ENCODE results near the gene LHPP.

The LHPP gene

DNA sequence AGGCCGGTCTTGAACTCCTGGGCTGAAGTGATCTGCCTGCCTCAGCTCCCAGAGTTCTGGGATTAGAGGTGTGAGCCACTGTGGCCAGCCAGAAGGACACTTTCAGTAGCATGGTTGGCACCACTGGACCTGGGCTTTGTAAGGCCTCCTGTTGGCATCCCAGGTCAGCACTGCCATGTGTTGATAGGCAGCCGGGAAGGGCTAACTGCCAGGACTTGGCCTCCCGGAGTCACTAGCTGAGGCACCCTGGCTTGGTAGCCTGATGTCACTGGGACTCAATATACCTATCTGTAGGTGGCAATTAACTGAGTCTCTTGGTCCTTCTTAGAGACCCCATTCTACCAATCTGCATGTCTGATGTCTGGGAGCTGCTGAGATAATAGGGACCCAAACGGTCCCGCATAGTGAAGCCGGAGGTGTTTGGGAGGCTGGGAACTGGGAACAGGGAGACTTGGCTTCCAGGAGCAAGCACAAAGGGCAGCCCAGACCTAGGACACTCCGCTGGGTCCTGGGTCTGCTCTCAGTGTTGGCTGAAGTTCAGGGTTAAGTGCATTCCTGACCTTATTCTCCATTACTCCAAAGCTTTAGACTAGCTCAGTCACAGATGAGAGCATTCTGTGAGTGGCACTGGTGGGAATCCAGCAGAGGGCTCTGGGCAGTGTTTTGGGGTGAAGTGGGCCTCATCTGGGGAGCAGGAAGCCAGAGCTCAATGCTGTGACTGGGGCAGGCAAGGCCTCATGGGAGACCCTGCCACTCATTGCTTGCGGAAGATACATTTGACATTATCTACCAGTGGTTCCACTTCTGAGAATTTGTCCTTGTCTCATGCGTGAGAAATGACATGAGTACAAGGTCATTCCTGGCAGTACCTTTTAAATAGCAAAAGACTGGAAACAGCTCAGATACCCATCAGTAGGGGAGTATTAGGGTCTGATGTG is 2.7 kb downstream of the LHPP start:
- DNase-seq, result no peak
- ChIA-PET CTCF (interaction anchor here (1.5 kb wide), 1 partner anchor 20 kb away, joined by 5 read pairs; no protein-coding TSS in a partner anchor), POLR2A (no interaction called here)
- H3K36me3 ChIP-seq (ENCODE audit: control insufficient read depth in 4 of 4, insufficient read depth in 4 of 4, low read length in 3 of 4), result no peaks in the 10 kb centered on the region
- H3K27ac ChIP-seq (ENCODE audit: insufficient read depth in 1 of 2, low read depth in 1 of 2, low read length in 2 of 2, poor library complexity in 1 of 2, severe bottlenecking in 2 of 2), result no peak overlapping the region
- WGBS (ENCODE audit: insufficient coverage), result 92% methylated on average over 9 of the region's 9 CpGs
- H3K27me3 ChIP-seq (replicated peaks in 2 of 5; ENCODE audit: control insufficient read depth in 4 of 5, insufficient read depth in 5 of 5, low read length in 4 of 5), result peaks cover 0 to 5% (median 2%) of the 10 kb centered on the region in 5 experiments
- H3K9me3 ChIP-seq (ENCODE audit: control extremely low read depth in 1 of 5, control insufficient read depth in 4 of 5, insufficient read depth in 2 of 5, low read depth in 1 of 5, low read length in 4 of 5), result no peaks in the 10 kb centered on the region
- peaks cover 0 to 23% (median 14%) of the 10 kb centered on the region in 4 experiments for H3K4me1 ChIP-seq (ENCODE audit: control extremely low read depth in 1 of 4, control insufficient read depth in 4 of 4, insufficient read depth in 4 of 4, low read length in 3 of 4)
- H3K4me3 ChIP-seq (ENCODE audit: control insufficient read depth in 1 of 7, extremely low read depth in 1 of 7, insufficient read depth in 4 of 7, low read depth in 2 of 7, low read length in 6 of 7), result no peak overlapping the region

DNA sequence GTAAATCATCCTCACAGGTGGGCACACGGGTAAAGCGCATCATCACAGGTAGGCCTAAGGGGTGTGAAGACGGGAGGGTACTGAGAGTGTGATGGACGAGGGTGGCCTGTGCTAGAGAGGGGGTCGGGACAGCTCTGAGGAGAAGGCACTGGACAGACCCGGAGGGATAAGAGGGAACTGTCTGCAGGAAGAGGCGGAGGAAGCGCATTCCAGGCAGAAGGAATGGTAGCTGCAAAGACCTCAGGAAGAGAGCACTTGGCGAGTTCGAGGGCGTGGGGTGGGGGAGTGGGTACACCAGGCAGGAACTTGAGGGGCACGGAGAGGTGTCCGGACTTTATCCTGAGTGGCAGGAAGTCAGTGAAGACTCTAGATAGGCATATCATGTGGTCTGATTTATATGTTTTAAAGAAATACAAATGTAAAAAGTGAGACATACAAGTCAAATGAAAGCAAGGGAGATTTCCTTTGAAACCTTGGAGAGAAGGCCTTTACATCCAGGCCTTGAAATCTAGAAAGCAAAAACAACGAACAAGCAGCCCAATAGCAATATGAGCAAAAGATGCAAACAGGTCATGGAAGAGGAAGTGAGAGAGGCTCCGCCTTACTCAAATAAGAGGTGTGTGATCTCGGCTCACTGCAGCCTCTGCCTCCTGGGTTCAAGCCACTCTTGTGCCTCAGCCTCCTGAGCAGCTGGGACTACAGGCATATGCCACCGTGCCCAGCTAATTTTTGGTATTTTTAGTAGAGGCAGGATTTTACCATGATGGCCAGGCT is 3.6 kb downstream of the LHPP start:
- Histone ChIP-seq H3K27me3 (replicated peaks in 2 of 5; ENCODE audit: control insufficient read depth in 4 of 5, insufficient read depth in 5 of 5, low read length in 4 of 5) (no peaks in the 10 kb centered on the region), H3K4me1 (ENCODE audit: control extremely low read depth in 1 of 4, control insufficient read depth in 4 of 4, insufficient read depth in 4 of 4, low read length in 3 of 4) (peaks cover 0 to 23% (median 14%) of the 10 kb centered on the region in 4 experiments), H3K4me3 (ENCODE audit: control insufficient read depth in 1 of 7, extremely low read depth in 1 of 7, insufficient read depth in 4 of 7, low read depth in 2 of 7, low read length in 6 of 7) (peak overlapping the region in 1 of 7 experiments; percentile 4), H3K36me3 (ENCODE audit: control insufficient read depth in 4 of 4, insufficient read depth in 4 of 4, low read length in 3 of 4) (no peaks in the 10 kb centered on the region), H3K9me3 (ENCODE audit: control extremely low read depth in 1 of 5, control insufficient read depth in 4 of 5, insufficient read depth in 2 of 5, low read depth in 1 of 5, low read length in 4 of 5) (no peaks in the 10 kb centered on the region), H3K27ac (ENCODE audit: insufficient read depth in 1 of 2, low read depth in 1 of 2, low read length in 2 of 2, poor library complexity in 1 of 2, severe bottlenecking in 2 of 2) (no peak overlapping the region)
- ChIA-PET CTCF (interaction anchor here (0.6 to 1.5 kb wide), 3 partner anchors 14 to 19 kb away, joined by 3 to 5 read pairs (median 4); no protein-coding TSS in a partner anchor), POLR2A (no interaction called here)
- 55% methylated on average over 17 of the region's 17 CpGs for WGBS (ENCODE audit: insufficient coverage)
- peak in 1 of 3 donors; percentile 49 for DNase-seq

DNA sequence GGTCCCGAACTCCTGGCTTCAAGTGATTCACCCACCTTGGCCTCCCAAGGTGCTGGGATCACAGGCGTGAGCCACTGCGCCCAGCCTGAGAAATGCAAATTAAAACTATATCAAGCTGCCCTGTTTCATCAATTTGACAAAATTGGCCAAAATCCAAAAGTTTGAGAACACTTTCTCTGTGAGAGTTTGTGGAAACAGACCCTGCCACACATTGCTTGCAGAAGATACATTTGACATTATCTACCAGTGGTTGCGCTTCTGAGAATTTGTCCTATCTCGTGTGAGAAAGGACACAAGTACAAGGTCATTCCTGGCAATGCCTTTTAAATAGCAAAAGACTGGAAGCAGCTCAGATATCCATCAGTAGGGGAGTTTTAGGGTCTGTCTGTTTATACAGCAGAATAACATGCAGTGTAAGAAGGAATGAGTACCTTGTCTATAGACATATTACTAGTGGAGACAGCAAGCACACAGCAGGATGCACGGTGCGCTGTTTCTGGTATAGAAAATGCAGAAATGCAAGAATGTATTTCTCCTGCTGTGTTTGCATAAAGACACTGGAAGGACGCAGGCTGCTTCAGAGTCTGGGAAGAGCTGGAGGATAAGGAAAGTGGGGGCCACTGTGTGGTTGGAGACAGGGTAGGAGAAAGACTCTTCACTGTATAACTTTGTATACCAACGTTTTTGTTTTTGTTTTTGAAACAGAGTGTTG is 4.3 kb downstream of the LHPP start:
- ChIA-PET POLR2A (no interaction called here), CTCF (interaction anchor here (1.3 to 1.5 kb wide), 2 partner anchors 17 to 18 kb away, joined by 4 to 5 read pairs; no protein-coding TSS in a partner anchor)
- WGBS (ENCODE audit: insufficient coverage), result 92% methylated on average over 8 of the region's 9 CpGs
- H3K4me1 ChIP-seq (ENCODE audit: control extremely low read depth in 1 of 4, control insufficient read depth in 4 of 4, insufficient read depth in 4 of 4, low read length in 3 of 4), result peaks cover 0 to 23% (median 14%) of the 10 kb centered on the region in 4 experiments
- H3K27ac ChIP-seq (ENCODE audit: insufficient read depth in 1 of 2, low read depth in 1 of 2, low read length in 2 of 2, poor library complexity in 1 of 2, severe bottlenecking in 2 of 2), result no peak overlapping the region
- H3K4me3 ChIP-seq (ENCODE audit: control insufficient read depth in 1 of 7, extremely low read depth in 1 of 7, insufficient read depth in 4 of 7, low read depth in 2 of 7, low read length in 6 of 7), result no peak overlapping the region
- no peaks in the 10 kb centered on the region for H3K27me3 ChIP-seq (replicated peaks in 2 of 5; ENCODE audit: control insufficient read depth in 4 of 5, insufficient read depth in 5 of 5, low read length in 4 of 5)
- DNase-seq, result no peak
- no peaks in the 10 kb centered on the region for H3K9me3 ChIP-seq (ENCODE audit: control extremely low read depth in 1 of 5, control insufficient read depth in 4 of 5, insufficient read depth in 2 of 5, low read depth in 1 of 5, low read length in 4 of 5)
- no peaks in the 10 kb centered on the region for H3K36me3 ChIP-seq (ENCODE audit: control insufficient read depth in 4 of 4, insufficient read depth in 4 of 4, low read length in 3 of 4)

DNA sequence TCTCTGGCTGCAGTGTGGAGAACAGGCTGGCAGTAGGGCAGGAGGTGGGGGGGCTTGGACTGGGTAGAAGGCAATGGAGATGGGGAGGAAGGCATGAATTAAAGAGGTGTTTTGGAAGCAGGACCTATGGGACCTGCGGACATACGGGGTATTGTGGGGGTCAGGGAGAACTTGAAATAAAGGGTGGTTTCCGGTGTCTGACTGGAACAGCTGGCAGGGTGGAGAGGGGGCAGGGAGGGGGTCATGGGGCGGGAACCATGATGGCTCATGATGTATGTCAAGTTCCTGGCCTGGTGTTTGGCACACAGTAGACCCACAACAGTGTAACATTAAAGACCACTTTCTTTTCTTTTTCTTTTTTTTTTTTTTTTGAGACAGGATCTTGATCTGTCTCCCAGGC is 5.5 kb downstream of the LHPP start:
- Histone ChIP-seq H3K27ac (ENCODE audit: insufficient read depth in 1 of 2, low read depth in 1 of 2, low read length in 2 of 2, poor library complexity in 1 of 2, severe bottlenecking in 2 of 2) (no peak overlapping the region), H3K9me3 (ENCODE audit: control extremely low read depth in 1 of 5, control insufficient read depth in 4 of 5, insufficient read depth in 2 of 5, low read depth in 1 of 5, low read length in 4 of 5) (no peaks in the 10 kb centered on the region), H3K4me3 (ENCODE audit: control insufficient read depth in 1 of 7, extremely low read depth in 1 of 7, insufficient read depth in 4 of 7, low read depth in 2 of 7, low read length in 6 of 7) (no peak overlapping the region), H3K4me1 (ENCODE audit: control extremely low read depth in 1 of 4, control insufficient read depth in 4 of 4, insufficient read depth in 4 of 4, low read length in 3 of 4) (peaks cover 0 to 19% (median 11%) of the 10 kb centered on the region in 4 experiments), H3K27me3 (replicated peaks in 2 of 5; ENCODE audit: control insufficient read depth in 4 of 5, insufficient read depth in 5 of 5, low read length in 4 of 5) (no peaks in the 10 kb centered on the region), H3K36me3 (ENCODE audit: control insufficient read depth in 4 of 4, insufficient read depth in 4 of 4, low read length in 3 of 4) (no peaks in the 10 kb centered on the region)
- no peak for DNase-seq
- WGBS (ENCODE audit: insufficient coverage), result no CpG with 5 or more reads among the region's 4 CpGs
- ChIA-PET POLR2A (no interaction called here), CTCF (no interaction called here)

DNA sequence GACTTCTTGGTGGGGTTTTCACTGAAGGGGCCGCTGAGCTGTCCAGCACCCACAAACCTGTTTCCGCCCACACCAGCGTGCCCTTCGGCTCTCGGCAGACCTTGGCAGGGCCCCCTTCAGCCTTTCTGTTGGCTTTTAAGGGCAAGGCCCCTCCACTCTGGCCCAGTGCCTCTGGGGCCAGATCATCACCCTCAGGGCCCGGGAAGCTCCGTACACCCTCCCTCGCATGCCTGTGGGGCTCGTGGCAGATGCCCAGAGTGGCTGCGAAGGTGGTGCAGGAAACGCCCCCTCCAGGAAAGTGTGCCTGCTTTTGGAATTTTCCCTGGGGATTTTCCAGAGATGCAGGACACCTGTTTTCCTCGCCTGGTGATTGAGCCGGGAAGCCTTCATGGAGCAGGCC is 7.0 kb downstream of the LHPP start:
- no peaks in the 10 kb centered on the region for H3K36me3 ChIP-seq (ENCODE audit: control insufficient read depth in 4 of 4, insufficient read depth in 4 of 4, low read length in 3 of 4)
- no peak for DNase-seq
- H3K27ac ChIP-seq (ENCODE audit: insufficient read depth in 1 of 2, low read depth in 1 of 2, low read length in 2 of 2, poor library complexity in 1 of 2, severe bottlenecking in 2 of 2), result no peak overlapping the region
- POLR2A ChIA-PET, result no interaction called here
- 91% methylated on average over 13 of the region's 13 CpGs for WGBS (ENCODE audit: insufficient coverage)
- H3K4me1 ChIP-seq (ENCODE audit: control extremely low read depth in 1 of 4, control insufficient read depth in 4 of 4, insufficient read depth in 4 of 4, low read length in 3 of 4), result peaks cover 0 to 15% (median 10%) of the 10 kb centered on the region in 4 experiments
- CTCF ChIA-PET, result interaction anchor here (1.3 kb wide), 1 partner anchor 13 kb away, joined by 3 read pairs; no protein-coding TSS in a partner anchor
- H3K9me3 ChIP-seq (ENCODE audit: control extremely low read depth in 1 of 5, control insufficient read depth in 4 of 5, insufficient read depth in 2 of 5, low read depth in 1 of 5, low read length in 4 of 5), result no peaks in the 10 kb centered on the region
- no peak overlapping the region for H3K4me3 ChIP-seq (ENCODE audit: control insufficient read depth in 1 of 7, extremely low read depth in 1 of 7, insufficient read depth in 4 of 7, low read depth in 2 of 7, low read length in 6 of 7)
- H3K27me3 ChIP-seq (replicated peaks in 2 of 5; ENCODE audit: control insufficient read depth in 4 of 5, insufficient read depth in 5 of 5, low read length in 4 of 5), result no peaks in the 10 kb centered on the region

DNA sequence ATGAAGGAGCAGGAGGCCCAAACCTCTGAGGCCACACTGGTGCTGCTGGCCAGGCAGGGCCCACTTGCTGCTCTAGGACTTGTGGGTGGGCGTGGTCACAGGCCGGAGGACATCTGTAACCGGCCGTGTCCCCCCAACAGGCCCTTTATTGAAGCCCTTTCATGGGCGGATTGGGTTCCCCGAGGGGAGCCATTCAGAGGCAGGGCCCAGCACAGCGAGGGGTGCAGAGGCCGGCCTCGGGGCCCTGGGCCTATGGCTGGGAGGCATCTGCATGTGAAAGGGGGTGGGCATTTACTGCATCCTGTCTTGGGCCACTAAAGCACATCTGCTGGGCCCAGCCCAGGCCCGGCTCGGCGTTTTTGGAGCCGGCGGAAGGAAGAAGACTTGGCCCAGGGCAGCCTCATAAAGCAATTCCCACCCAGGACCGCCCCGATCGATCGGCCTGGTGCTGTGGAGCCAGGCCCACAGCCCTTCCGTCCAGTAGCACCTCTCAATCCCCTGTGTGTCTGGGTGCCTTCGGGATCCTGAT is 8.4 kb downstream of the LHPP start:
- ChIA-PET CTCF (no interaction called here), POLR2A (no interaction called here)
- DNase-seq, result no peak
- Histone ChIP-seq H3K4me1 (ENCODE audit: control extremely low read depth in 1 of 4, control insufficient read depth in 4 of 4, insufficient read depth in 4 of 4, low read length in 3 of 4) (peaks cover 0 to 10% (median 6%) of the 10 kb centered on the region in 4 experiments), H3K36me3 (ENCODE audit: control insufficient read depth in 4 of 4, insufficient read depth in 4 of 4, low read length in 3 of 4) (no peaks in the 10 kb centered on the region), H3K9me3 (ENCODE audit: control extremely low read depth in 1 of 5, control insufficient read depth in 4 of 5, insufficient read depth in 2 of 5, low read depth in 1 of 5, low read length in 4 of 5) (no peaks in the 10 kb centered on the region), H3K27me3 (replicated peaks in 2 of 5; ENCODE audit: control insufficient read depth in 4 of 5, insufficient read depth in 5 of 5, low read length in 4 of 5) (no peaks in the 10 kb centered on the region), H3K27ac (ENCODE audit: insufficient read depth in 1 of 2, low read depth in 1 of 2, low read length in 2 of 2, poor library complexity in 1 of 2, severe bottlenecking in 2 of 2) (no peak overlapping the region), H3K4me3 (ENCODE audit: control insufficient read depth in 1 of 7, extremely low read depth in 1 of 7, insufficient read depth in 4 of 7, low read depth in 2 of 7, low read length in 6 of 7) (no peak overlapping the region)
- 97% methylated on average over 17 of the region's 20 CpGs for WGBS (ENCODE audit: insufficient coverage)
